ENCODE measurements around the gene GNA12.

DNA sequence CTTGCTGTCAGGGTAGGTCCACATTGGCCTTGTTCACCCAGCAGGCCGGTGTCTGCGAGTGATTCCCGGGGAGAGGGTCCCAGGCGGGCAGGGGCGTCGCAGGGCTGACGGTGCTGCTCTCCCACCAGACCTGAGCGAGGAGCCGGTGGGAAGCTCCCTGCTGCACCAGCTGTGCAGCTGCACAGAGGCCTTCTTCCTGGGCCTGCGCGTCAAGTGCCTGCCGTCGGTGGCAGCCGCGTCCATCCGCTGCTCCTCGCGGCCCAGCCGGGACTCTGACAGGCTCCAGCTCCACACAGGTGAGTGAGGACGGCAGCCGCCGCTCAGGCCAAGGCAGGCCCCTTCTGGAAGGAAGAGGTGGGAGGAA is 141.5 kb downstream of the GNA12 start:
- TF ChIP-seq, protein P1, sequence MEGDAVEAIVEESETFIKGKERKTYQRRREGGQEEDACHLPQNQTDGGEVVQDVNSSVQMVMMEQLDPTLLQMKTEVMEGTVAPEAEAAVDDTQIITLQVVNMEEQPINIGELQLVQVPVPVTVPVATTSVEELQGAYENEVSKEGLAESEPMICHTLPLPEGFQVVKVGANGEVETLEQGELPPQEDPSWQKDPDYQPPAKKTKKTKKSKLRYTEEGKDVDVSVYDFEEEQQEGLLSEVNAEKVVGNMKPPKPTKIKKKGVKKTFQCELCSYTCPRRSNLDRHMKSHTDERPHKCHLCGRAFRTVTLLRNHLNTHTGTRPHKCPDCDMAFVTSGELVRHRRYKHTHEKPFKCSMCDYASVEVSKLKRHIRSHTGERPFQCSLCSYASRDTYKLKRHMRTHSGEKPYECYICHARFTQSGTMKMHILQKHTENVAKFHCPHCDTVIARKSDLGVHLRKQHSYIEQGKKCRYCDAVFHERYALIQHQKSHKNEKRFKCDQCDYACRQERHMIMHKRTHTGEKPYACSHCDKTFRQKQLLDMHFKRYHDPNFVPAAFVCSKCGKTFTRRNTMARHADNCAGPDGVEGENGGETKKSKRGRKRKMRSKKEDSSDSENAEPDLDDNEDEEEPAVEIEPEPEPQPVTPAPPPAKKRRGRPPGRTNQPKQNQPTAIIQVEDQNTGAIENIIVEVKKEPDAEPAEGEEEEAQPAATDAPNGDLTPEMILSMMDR (IDR thresholded peaks at IDR 0.05; ENCODE audit: insufficient read depth, low read length, poor library complexity, severe bottlenecking): no peak
- TF ChIP-seq EZH2phosphoT487 (conservative IDR thresholded peaks at IDR 0.05; ENCODE audit: low read length): no peak

Data from SU-DHL-6 (cell line).